Activated CD8-positive, alpha-beta memory T cell treated with anti-CD3 and anti-CD28 coated beads for 1 hour (primary cell): ENCODE data around the gene PLEKHG2.

Source experiments
- DNase-seq, 2 donors: peaks; one replicate each; pipeline ENCODE4 v3.0.0-alpha.2; 2020; ENCODE audit warnings: low read depth in 1 of 2; ENCODE audit errors: extremely low read depth in 1 of 2

PLEKHG2 gene

DNA sequence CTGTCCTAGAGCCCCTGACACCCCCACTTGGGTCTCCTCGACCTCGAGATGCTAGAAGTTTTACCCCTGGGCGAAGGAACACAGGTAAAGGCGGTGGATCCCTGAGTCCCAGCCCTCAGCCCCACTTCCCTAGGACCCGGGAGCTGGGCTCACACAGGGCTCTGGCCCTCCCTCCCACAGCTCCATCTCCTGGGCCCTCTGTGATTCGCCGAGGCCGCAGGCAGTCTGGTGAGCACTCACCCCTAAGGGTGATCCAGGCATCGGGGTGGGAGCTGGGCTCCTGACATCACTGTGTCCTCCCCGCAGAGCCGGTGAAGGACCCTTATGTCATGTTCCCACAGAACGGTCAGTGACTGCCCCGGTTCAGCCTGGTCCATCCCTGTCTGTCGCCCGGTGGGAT is 8.3 kb downstream of the PLEKHG2 start:
- no peak for DNase-seq

DNA sequence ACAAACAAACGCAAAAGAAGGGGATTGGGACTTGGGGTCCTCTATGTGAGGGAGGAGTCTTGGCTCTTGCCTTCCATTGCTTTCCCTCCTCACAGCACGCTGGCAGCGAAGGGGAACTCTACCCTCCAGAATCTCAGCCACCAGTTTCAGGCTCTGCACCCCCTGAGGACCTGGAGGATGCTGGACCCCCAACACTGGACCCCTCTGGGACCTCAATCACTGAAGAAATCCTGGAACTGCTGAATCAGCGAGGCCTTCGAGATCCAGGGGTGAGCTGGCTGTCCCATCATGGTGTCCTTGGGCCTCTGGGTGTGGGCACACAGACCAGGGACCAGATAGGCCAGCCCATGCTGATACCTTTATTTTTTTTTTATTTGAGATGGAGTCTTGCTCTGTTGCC is 9.6 kb downstream of the PLEKHG2 start:
- DNase-seq: no peak

DNA sequence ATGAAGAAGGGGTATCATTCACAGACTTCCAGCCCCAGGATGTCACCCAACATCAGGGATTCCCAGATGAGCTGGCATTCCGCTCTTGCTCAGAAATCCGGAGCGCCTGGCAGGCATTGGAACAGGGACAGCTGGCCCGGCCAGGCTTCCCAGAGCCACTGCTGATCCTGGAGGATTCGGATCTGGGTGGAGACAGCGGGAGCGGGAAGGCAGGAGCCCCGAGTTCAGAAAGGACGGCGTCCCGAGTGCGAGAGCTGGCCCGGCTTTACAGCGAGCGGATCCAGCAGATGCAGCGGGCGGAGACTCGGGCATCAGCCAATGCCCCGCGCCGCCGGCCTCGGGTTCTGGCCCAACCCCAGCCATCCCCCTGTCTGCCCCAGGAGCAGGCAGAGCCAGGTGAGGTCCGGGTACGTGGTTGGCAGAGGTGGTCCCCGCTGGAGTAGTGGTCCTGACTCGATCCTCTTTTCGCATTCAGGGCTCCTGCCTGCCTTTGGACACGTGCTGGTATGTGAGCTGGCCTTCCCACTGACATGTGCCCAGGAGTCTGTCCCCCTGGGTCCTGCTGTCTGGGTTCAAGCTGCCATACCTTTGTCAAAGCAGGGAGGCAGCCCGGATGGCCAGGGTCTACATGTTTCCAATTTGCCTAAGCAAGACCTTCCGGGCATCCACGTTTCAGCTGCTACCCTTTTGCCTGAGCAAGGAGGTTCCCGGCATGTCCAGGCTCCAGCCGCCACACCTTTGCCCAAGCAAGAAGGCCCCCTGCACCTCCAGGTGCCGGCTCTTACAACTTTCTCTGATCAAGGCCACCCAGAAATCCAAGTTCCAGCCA is 11.0 kb downstream of the PLEKHG2 start:
- DNase-seq: no peak

DNA sequence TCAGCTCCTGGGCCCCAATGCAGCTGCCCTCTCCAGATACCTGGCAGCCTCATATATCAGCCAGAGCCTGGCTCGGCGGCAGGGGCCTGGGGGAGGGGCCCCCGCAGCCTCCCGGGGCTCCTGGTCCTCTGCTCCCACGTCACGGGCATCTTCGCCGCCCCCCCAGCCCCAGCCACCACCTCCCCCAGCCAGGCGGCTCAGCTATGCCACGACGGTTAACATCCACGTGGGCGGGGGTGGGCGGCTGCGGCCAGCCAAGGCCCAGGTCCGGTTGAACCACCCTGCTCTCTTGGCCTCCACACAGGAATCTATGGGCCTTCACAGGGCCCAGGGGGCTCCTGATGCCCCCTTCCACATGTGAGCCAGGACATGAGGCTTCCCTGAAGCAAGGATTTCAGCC is 12.5 kb downstream of the PLEKHG2 start:
- DNase-seq: no peak

DNA sequence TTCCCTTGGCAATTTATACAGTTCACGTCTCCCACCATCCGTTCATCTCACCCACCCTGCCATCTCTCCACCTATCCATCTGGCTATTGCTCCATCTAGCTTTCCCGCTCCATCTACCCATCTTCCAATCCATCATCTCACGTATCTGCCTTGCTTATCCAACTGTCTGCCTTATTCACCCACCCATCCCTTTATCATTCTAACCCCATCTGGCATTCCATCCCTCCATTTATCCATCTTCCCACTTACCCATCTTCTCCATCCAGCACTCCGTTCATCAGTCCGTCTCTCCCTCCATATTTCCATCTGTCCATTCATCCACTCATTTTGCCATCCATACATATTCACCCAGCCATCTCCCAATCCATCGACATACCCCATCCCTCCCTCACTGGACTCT is 13.3 kb downstream of the PLEKHG2 start:
- DNase-seq: no peak

DNA sequence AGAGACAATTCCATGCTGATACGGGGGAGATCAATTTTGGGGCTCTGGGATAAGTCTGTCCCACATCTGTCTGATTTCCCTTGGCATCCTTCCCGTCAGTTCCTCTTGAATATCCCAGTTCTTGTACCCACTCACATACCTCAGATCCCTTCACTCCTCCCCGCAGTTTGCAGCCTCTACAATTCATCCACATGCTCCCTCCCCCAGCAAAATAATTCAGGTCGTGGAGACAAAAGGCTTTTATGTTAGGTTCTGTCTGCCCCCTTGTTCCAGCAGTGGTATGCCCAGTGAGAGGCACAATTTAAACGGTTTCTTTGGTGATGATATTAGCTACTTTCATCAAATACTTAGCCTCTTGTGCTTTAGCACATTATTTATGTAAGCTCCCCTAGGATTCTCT is 13.7 kb downstream of the PLEKHG2 start:
- DNase-seq: no peak

DNA sequence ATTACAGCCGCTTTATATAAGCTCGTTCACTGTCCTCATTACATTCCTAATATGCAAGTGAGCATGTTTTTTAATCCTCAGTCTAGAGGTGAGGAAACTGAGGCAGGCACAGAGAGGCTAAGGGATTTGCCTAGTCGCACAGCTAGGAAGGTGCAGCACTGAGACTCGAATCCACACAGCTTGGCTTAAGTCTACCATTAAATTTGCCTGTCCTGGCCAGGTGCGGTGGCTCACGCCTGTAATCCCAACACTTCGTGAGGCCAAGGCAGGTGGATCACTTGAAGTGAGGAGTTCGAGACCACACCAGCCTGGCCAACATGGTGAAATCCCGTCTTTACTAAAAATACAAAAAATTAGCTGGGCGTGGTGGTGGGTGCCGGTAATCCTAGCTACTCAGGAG is 15.2 kb downstream of the PLEKHG2 start:
- no peak for DNase-seq

DNA sequence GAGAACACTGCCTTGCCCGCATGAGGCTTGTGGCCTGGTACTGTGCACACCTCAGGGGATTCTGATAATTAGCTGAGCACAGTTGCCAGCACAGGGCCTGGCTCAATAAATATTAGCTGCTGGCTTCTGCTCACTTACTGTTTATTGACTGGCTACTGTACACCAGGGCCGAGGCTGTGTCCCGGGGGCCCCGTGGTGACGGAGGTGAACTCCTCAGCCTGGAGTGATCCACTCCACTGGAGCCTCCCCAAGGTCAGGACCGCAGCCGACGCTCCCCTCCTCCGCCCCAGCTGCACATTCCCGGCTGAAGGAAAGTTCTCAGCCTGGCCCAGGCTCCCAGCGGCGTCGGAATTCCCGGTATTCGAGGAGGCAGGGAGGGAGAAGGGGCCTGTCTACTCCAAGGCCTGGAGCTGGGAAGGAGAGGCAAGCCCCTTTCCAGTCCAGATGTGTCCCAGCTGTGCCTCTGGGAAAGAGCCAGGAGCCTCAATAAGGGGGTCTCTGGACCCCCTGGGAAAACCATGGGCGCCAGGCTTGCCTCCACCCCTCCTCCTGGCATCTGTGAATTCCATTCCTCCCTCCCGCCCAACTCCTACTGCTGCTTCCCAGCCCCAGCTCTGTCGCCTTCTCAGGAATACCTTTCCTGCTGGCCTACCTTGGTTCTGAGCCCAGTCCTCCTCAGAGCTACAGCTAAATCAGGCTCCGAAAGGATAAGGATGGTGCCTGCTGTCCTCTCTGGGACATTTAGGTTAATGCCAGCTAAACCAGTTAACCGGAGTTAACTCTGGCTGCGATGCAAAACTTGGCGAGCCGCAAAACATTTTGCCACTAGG is 16.0 kb downstream of the PLEKHG2 start:
- DNase-seq: no peak

DNA sequence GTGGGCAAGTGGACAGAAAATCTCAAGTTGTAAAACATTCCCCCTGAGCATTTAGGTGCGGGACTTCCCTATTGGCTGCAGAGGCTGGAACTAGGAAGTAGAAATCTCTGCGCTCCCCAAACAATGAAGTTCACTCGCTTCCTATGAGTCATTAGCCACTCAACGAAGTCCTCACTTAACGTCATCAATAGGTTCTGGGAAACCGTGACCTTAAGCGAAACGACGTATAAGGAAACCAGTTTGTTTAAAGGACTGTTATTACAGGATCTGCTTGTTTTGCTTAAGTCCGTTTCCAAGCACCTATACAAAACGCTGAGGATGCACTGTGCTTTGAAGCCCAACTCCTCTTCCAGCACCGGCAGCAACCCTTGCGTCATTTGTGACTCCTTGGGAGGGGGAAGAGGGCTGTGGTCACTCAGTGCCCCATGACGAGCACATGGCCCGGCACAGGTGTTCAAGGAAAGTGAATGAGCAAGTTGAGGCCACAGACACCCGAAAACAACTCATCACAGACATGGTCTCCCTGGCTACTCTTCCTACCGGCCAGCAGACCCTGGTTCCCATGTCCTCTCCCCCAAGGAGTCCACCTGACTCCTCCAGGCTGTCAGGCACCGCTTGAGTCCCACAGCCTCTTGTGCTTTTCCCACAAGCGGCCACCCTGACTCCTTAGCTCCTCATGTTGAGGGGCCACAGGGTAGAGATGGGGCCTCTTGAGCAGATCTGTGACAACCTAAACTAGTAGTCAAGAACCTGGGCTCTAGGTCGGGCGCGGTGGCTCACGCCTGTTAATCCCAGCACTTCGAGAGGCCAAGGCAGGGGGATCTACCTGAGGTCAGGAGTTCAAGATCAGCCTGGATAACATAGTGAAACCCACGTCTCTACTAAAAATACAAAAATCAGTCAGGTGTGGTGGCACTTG is 18.5 kb downstream of the PLEKHG2 start:
- DNase-seq: no peak

DNA sequence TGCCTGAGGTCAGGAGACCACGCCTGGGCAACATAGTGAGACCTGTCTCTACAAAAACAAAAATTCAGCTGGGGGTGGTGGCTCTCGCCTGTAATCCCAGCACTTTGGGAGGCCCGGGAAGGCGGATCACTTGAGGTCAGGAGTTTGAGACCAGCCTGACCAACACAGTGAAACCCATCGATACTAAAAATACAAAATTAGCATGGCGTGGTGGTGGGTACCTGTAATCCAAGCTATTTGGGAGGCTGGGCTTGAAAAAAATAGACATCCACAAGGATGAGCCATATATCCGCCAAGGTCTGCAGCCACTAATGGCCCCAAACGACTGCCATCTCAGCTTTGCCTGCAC is 20.2 kb downstream of the PLEKHG2 start:
- DNase-seq: no peak

DNA sequence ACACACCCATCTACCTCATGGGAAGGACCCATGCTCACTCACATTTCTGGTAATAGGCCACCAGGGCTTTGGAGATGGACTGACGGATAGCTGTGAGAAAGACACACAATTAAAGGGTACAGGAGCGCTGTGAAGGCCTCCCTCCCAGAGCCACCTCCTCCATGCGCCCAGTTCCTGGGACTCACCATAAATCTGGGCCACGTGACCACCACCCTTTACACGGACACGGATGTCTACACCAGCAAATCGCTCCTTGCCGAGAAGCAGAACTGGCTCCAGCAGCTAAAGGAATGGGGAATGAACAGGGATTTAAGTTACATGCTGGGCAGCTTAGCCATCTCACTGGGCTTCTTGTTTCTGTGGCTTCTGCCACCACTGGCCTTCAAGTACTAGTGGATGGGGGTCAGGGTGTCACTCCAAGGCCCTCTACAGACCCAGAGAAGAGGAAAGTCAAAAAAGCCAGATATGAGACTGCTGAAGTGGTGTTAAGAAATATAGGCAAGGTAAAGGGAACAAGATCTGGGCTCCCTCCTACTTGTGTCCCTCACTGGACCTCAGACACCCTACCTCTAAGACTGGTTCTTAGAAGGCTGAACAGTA is 21.1 kb downstream of the PLEKHG2 start:
- no peak for DNase-seq

DNA sequence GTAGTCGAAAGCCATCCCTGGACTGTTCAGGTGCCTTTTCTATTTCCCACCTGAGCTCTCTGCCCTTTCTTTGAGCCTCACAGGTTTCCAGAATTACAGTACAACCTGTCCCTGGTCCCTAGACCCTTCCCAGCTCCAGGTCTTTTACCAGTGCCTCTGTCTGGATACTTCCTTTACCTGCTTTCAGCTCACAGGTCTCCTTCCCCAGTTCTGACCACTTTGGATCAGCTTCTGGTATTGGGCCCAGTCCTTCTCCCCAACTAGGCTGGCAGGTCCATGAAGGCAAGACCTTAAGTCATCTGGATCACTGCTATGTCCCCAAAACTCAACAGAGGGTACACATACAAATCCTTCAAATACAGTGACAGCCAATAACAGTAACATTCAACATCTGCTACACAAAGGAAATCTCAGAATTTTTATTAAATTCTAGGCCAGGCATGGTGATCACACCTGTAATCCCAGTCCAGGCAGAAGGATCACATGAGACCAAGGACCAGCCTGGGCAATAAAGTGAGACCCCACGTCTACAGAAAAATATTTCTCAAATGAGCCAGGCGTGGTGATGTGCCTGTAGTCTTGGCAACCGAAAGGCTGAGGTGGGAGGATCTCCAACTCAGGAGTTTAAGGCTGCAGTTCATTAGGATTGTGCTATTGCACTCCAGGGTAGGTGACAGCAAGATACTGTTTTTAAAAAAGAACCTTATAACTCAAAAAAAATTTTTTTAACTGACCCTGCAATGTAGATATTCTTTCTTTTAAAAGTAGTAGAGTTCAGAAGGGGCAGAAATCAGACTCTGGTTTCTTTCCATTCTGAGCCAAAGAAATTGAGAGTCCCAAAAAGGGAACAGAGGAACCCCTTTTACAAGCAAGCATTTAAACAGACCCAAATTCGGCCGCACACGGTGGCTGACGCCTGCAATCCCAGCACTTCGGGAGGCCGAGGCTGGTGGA is 21.9 kb downstream of the PLEKHG2 start:
- no peak for DNase-seq

DNA sequence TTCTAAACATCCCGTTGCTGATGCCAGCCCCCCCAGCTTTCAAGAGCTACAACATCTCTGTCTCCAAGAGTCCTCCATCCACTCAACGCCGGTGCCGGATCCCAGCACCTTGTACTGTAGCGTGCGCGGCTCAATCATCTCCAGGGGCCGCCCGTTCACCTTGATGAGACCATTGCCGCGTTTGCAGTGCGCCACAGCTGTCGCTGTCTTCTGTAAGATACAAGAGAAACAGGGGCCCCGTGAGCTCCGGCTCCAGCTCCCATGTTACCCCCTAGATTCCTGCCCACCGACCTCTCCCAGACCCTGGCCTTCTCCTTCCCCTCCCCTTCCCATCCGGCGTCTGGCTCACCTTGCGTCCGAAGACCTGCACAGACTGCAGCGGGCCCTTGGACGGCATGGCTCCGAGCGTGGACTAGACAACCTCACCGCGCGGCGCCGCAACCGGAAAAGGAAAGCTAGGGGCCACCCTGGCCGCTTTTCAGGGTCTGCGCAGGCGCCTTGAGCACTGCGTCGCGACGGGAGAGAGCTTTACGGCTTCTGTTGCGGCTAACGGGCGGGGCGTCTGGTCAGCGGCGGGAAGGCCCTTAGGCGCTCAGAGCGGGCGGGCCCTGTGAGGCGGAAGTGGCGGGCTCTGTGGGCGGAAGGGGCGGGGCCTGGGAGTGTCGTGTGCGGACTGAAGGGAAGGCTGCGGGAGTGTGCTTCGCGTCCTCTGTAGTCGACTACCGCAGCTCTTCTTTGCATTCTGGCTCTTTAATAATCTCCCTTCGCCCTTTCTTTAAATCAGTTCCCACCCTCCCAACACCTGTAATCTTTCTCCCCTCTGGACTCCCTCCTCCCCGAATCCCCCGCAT is 23.3 kb downstream of the PLEKHG2 start, which contains the start of gene RPS16:
Gene RPS16 (minus strand): TSS at position 451 of the 851 bp plus-strand sequence. CDS start 54 bp downstream, at position 397.
- peak; percentile 97 to 98 for DNase-seq

DNA sequence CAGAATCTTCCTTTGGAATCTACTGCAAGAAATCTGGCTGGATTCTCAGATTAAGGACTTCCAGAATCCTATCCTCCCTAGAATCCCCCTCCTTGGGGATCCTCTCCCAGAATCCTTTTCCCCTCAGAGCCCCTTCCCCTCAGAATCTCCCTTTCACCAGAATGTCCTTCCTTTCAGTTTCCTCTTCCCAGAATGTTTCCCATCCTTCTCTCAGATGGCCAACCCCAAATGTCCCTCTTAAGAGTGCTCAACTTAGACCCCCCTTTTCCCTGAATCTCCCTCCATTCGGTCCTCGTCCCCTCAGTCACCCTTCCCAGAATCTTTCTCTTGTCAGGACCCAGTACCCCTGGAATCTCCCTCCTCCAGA is 23.9 kb downstream of the PLEKHG2 start:
- no peak for DNase-seq

DNA sequence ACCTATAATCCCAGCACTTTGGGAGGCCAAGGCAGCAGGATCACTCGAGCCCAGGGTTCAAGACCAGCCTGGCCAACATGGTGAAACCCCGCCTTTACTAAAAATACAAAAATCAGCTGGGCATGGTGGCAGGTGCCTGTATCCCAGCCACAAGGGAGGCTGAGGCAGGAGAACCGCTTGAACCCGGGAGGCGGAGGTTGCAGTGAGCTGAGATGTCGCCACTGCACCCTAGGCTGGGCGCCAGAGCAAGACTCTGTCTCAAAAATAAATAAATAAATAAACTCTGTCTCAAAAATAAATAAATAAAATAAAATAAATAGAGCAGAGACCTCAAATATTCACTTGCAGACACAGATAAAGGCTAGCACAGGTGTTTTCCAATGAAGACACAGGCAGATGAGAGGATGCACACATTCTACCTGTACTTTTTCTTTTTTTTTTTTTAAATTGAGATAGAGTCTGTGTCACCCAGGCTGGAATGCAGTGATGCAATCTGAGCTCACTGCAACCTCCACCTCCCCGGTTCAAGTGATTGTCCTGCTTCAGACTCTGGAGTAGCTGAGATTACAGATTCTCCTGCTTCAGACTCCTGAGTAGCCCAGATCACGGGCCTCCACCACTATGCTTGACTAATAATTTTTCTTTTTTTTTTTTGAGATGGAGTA is 25.9 kb downstream of the PLEKHG2 start:
- no peak for DNase-seq

DNA sequence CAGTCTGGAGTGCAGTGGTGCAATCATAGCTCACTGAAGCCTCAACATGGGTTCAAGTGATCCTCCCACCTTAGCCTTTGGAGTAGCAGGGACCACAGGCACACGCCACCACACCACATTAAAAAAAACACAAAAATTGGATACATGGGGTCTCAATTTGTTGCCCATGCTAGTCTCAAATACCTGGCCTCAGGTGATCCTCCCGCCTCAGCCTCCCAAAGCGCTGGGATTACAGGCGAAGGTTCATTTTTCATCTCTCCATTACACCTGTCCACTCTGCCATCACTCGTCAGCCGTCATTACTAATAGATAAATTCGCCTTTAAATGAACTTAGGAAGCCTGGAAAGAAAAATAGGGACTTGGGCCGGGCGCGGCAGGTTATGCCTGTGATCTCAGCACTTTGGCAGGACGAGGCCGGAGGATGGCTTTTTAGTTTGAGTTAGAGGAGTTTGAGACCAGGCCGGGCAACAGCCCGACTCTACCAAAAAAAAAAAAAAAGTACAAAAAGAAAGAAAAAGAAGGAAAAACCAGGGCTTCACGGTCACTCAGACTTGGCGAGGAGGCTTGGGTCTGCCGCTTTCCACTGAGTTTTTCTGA is 32.2 kb downstream of the PLEKHG2 start:
- no peak for DNase-seq

DNA sequence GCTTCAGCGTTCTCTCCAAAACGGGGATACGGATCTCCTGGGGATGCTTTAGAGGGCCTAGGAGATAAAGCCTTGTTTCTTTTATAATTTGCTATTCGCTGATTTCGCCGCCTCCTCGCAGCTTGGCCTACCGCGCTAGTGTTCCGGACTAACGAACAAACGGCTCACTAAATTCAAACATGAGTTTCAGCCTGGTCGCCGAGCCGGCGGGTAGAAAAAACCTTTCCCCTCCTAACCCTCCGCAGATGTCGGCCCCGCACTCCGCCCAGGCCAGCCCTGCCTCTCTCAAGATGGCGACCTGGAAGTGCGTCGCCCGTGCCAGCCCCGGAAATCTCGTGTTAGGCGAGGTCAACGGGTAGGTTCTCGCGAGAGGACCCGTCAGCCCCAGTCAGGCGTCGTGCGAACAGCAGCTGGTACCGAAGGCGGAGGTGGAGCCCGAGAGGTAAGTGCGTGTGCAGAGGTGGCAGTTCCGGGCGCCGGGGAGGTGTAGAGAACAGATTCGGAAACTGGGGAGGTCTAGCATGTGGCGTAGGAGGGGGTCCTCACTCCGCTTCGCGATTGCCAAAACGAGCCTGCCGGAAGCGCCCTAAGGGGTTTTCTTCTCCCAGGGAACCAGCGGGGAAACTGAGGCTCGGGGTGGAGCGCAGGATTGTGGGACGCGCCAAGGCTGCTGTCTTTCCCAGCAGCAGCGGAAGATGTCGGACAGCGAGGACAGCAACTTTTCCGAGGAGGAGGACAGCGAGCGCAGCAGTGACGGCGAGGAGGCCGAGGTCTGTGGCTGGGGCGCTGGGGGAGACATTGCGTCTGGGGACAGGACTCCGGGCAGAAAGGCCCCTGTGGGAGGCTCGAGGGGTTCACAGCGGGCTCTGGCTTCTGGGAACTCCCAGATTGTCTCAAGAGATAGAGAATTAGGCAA is 33.0 kb downstream of the PLEKHG2 start, which contains the start of gene SUPT5H:
Gene SUPT5H (plus strand): TSS at position 387 of the 916 bp plus-strand sequence. CDS start 309 bp downstream, at position 696.
- peak; percentile 91 to 98 for DNase-seq
